ENCODE data around the gene FAM53B. TPM values are rescaled to one million over a fixed set of nuclear protein-coding genes. Genes with fewer than 3 reads are reported as not detected.

FAM53B gene
- total RNA-seq, 4 donors from 2014 or later: 140 to 253 (median 192) TPM

DNA sequence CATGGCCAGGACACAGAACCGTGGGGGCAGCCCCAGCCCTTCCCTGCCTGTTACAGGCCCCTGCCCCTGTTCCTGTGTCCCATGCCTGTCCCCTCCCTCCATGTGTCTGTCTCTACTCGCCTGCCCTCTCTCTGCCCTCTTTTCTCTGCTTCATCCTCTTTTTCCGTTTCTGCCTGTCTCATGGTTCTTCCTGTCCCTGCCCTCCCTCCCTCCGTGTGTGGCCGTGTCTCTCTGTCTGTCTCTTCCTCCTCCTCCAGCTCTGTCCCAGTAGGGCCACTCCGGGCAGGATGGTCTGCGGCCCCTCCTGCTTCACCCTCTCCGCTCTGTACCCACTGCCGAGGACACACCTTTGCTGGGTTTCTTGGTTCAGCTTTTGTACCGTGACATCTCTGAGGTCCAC, 137.4 kb downstream of the FAM53B start:
- Histone ChIP-seq H3K4me3 (no peak overlapping the region), H3K27me3 (no peaks in the 10 kb centered on the region), H3K27ac (no peak overlapping the region), H3K36me3 (no peaks in the 10 kb centered on the region), H3K4me1 (peaks cover 0 to 8% of the 10 kb centered on the region in 2 donors), H3K9me3 (no peaks in the 10 kb centered on the region)
- intact Hi-C loops (cut with DNase I; ENCODE audit: low total_unique reads): no loop called here
- ATAC-seq (no peak), DNase-seq (no peak)
- TF ChIP-seq POLR2A (IDR thresholded peaks at IDR 0.05): no peak
- TF ChIP-seq, protein P1, sequence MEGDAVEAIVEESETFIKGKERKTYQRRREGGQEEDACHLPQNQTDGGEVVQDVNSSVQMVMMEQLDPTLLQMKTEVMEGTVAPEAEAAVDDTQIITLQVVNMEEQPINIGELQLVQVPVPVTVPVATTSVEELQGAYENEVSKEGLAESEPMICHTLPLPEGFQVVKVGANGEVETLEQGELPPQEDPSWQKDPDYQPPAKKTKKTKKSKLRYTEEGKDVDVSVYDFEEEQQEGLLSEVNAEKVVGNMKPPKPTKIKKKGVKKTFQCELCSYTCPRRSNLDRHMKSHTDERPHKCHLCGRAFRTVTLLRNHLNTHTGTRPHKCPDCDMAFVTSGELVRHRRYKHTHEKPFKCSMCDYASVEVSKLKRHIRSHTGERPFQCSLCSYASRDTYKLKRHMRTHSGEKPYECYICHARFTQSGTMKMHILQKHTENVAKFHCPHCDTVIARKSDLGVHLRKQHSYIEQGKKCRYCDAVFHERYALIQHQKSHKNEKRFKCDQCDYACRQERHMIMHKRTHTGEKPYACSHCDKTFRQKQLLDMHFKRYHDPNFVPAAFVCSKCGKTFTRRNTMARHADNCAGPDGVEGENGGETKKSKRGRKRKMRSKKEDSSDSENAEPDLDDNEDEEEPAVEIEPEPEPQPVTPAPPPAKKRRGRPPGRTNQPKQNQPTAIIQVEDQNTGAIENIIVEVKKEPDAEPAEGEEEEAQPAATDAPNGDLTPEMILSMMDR (IDR thresholded peaks at IDR 0.05 in 4 of 5, conservative IDR thresholded peaks at IDR 0.05 in 1 of 5): no peak
- in situ Hi-C loops (cut with MboI; ENCODE audit: low sequenced_read_pairs in 4 of 4): no loop called here

DNA sequence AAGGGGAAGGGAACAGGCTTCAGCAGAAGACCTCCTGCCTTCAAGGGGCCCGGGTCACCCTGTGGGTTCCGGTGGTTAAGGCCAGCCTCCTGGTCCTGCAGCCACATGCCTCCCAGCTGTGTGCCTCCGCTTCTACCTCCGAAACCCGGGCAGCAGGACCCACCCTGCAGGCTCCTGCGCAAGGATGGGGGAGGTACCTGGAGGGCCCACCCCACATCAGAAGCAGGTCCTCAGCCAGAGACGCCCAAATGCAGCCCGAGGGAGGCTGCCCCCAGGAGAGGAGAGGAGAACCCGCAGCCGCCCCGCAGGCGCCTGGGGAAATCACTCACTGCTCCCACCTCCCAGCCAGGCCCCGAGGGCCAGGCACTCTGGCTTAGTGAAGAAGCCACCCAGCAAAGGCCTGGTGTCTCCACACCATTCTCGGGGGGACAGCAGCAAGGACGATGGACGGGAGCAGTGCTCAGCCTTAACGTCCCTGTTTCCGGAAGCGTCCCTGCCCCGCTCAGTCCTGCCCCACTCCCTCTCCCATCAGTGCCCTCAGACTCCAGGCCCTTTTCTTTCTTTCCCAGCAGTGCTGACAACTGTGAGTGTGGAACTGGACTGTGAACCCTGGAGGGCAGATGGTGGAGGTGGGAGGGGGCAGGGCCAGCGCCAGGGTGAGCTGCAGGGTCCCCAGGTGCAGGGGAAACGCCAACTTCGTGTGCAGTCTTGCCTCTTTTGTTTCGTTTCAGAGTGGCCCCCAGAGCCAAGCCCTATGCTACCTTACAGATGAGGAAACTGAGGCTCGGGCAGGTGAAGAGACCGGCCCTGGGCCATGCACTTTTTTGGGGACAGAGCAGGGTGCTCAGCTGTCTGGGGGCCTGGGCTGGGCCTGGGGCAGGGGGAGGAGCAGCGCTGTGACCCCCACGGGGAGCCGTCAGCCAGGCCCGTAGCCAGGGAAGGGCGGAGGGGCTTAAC, 138.0 kb downstream of the FAM53B start:
- Histone ChIP-seq H3K9me3 (no peaks in the 10 kb centered on the region), H3K4me3 (no peak overlapping the region), H3K27me3 (no peaks in the 10 kb centered on the region), H3K27ac (no peak overlapping the region), H3K36me3 (no peaks in the 10 kb centered on the region), H3K4me1 (peaks cover 0 to 8% of the 10 kb centered on the region in 2 donors)
- intact Hi-C loops (cut with DNase I; ENCODE audit: low total_unique reads) (no loop called here), in situ Hi-C loops (cut with MboI; ENCODE audit: low sequenced_read_pairs in 4 of 4) (no loop called here)
- DNase-seq: no peak
- no peak for ATAC-seq
- no peak for TF ChIP-seq POLR2A (IDR thresholded peaks at IDR 0.05)
- TF ChIP-seq, protein P1 (IDR thresholded peaks at IDR 0.05 in 4 of 5, conservative IDR thresholded peaks at IDR 0.05 in 1 of 5): no peak

DNA sequence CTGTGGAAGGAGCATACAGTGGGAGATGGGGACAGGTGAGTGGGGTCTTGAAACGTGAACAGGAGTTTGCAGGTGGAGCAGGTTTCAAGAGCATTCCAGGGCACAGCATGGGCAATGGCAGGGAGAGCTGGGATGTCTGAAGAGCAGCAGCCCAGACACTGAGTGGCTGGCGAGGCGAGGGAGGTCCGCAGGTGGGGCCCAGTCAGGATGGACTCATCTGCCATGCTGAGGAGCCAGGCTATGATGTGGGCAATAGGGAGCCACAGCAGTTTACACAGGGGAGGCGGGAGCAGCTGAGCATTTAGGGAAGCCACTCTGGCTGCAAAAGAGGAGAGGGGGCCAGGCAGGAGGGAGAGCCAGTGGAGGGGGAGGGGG, 138.7 kb downstream of the FAM53B start:
- intact Hi-C loops (cut with DNase I; ENCODE audit: low total_unique reads): no loop called here
- Histone ChIP-seq H3K4me1 (peaks cover 0 to 8% of the 10 kb centered on the region in 2 donors), H3K4me3 (no peak overlapping the region), H3K27me3 (no peaks in the 10 kb centered on the region), H3K36me3 (no peaks in the 10 kb centered on the region), H3K9me3 (no peaks in the 10 kb centered on the region), H3K27ac (no peak overlapping the region)
- no peak for DNase-seq
- ATAC-seq: no peak
- in situ Hi-C loops (cut with MboI; ENCODE audit: low sequenced_read_pairs in 4 of 4): no loop called here
- no peak for TF ChIP-seq POLR2A (IDR thresholded peaks at IDR 0.05)
- TF ChIP-seq, protein P1 (IDR thresholded peaks at IDR 0.05 in 4 of 5, conservative IDR thresholded peaks at IDR 0.05 in 1 of 5): no peak

DNA sequence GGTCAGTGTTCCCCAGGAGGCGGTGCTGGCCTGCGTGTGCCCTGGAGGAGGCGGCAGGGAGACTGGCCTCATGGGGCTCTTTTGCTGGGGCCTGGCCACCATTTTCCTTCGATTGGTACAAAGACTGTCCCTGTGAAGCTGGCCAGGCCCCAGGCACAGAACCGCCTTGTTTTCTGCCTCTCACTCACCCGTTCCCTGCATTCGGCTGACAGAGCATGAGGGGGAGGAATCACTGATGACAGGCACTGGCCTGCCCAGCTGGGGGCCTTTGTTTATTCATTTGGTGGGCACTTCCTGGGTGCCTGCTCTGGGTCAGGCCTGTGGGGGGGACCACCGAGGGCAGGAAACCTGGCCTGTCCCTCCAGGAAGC, 139.2 kb downstream of the FAM53B start:
- in situ Hi-C loops (cut with MboI; ENCODE audit: low sequenced_read_pairs in 4 of 4) (no loop called here), intact Hi-C loops (cut with DNase I; ENCODE audit: low total_unique reads) (no loop called here)
- no peak overlapping the region for H3K27ac ChIP-seq
- H3K4me1 ChIP-seq: peaks cover 0 to 8% of the 10 kb centered on the region in 2 donors
- ATAC-seq (no peak), DNase-seq (no peak)
- H3K4me3 ChIP-seq: no peak overlapping the region
- TF ChIP-seq POLR2A (IDR thresholded peaks at IDR 0.05): no peak
- TF ChIP-seq, protein P1 (IDR thresholded peaks at IDR 0.05 in 4 of 5, conservative IDR thresholded peaks at IDR 0.05 in 1 of 5): no peak
- H3K27me3 ChIP-seq: no peaks in the 10 kb centered on the region
- no peaks in the 10 kb centered on the region for H3K36me3 ChIP-seq
- no peaks in the 10 kb centered on the region for H3K9me3 ChIP-seq

Data from gastrocnemius medialis (tissue), 4 donors.